NCI-H82 treated with DMSO at 0.1 percent for 48 hours (cell line): ENCODE results near the gene RNF114.
A peak's percentile ranks its signal among the peaks of the same experiment; 100 is the strongest.
"Not testable (repeated sequence)": the region's sequence is repeated elsewhere in the genome, so short reads cannot be mapped to it uniquely, and the experiment has no call there.

Experiments used
- DNase-seq: peaks from one replicate; lab custom pipeline; 2025; ENCODE audit not compliant: unreplicated experiment; lab: John Stamatoyannopoulos, UW

Gene RNF114

DNA sequence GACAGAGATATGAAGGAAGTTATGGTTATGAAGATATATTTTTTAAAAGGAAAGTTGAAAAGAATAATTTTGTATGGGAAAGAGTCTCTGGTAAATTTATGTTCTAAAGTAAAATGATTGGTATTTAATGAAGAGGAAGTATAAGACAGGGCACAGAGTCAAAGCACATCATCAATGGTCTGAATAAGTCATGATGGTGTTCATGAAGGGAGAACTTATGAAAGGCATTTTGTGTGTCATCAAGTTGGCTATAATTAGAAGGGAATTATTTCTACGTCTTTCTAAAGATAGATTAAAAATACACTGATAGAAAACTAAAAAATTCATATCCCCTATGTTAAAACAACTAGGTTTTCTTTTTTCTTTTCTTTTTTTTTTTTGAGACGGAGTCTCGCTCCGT is 25.2 kb downstream of the RNF114 start:
- no peak for DNase-seq

DNA sequence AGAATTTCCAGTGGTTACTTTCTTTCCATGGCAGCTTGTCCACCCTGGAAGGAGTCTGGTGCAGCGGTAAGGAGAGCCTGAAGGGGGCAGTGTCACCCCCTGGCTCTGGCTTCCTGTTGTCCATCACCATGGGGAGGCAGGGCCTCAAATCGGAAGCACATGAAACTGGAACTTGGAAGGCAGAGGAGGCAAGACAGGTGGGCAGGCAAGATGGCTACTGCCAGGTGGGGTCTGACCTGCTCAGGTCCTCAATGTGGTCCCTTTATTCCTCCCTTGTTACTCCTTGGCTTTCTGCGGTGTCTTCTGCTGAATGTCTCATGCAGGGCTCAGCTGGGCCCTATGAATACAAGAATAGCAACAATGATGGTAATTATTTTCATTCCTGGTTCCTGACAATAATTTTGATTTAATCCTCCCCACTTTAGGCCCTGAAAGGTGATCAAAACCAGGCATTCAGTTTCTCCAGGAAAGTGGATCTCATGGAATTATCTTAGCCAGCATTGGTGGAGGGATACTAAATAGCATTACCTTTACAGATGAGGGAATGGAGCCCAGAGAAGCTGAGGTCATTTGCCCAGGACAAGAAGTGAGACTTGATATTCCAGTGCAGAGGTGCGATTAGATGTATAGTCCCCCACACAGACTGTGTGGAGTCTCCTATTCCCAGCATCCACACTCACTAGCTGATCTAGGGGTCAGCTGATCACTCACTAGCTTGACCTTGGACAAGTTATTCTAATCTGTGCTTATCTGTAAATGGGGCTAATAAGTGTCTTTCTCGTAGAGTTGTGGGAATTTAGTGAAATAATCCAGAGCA is 29.0 kb downstream of the RNF114 start:
- no peak for DNase-seq

DNA sequence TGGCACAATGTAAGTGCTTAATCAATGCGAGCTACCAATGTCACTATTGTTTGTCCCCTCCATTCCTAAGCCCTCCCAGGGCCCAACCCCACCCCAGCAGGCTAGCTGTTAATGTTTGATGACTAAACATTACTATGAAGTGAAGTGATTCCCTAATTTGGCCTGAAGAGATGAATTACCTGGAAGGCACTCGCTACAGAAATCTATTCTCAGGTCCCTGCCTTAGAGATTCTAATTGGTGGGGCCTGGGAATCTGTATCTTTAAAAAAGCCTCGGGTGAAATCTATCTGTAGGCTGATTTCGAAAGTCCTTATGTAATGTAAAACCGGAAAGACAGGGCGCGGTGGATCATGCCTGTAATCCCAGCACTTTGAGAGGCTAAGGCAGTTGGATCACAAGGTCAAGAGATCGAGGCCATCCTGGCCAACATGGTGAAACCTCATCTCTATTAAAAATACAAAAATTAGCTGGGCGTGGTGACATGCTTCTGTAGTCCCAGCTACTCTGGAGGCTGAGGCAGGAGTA is 29.6 kb downstream of the RNF114 start:
- DNase-seq, result no peak

GRCh38 chr20:49966861-49967260 is 30.7 kb downstream of the RNF114 start:
- DNase-seq, result no peak

GRCh38 chr20:49969234-49969633 is 33.0 kb downstream of the RNF114 start:
- DNase-seq, result no peak

- DNase-seq, result no peak
Measured at GRCh38 chr20:49969946-49970345, 33.7 kb downstream of the RNF114 start.

- DNase-seq, result no peak
Measured at GRCh38 chr20:49970498-49970897, 34.3 kb downstream of the RNF114 start.

DNA sequence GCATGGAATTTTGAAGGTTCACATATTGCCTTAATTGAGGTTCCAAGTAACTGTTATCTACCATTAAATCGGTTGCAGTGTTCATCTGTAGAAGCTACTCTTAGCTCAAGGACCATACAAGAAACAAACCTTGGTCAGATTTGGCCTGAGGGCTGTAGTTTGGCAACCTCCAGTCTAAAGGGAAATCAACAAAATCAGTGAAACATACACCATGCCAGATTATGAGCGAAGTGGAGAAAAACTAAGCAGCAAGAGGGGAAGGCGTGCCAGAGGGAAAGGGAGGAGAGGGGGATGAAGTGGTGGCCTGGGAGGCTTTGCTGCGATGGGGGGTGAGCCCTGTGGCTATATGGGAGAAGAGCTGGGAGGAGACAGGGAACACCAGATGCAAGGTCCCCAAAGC is 37.8 kb downstream of the RNF114 start:
- no peak for DNase-seq

DNA sequence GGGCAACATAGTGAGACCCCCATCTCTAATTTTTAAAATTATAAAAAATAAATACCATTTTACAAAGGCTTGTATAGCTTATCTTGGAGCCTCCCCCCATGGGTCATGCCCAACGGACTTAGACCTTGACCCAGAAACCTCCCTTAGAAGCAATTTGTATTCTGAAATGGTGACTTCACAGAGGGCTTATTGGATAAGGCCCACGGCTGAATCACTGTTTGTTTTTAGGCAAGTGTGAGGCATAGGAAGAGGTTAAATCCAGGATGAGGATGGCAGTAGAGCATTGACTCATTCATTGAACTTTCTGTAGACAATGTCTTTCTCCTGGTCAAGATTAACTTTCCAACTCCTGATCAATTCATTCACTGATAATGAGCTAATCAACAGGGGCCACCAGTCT is 40.3 kb downstream of the RNF114 start:
- DNase-seq, result no peak

DNA sequence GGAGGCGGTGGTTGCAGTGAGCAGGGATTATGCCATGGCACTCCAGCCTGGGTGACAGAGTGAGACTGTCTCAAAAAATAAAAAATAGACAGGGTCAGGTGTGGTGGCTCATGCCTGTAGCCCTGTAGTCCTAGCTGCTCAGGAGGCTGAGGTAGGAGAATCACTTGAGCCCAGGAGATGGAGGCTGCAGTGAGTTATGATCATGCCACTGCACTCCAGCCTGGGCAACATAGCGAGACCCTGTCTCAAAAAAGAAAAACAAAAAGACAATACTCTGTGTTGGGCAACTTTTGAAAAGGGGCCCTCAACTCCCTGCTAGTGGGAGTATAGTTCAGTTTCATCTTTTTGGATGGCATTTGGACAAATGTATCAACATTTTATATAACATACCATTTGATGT is 41.5 kb downstream of the RNF114 start:
- not testable (repeated sequence) for DNase-seq

- no peak for DNase-seq
Measured at GRCh38 chr20:49978685-49979029, 42.5 kb downstream of the RNF114 start.

DNA sequence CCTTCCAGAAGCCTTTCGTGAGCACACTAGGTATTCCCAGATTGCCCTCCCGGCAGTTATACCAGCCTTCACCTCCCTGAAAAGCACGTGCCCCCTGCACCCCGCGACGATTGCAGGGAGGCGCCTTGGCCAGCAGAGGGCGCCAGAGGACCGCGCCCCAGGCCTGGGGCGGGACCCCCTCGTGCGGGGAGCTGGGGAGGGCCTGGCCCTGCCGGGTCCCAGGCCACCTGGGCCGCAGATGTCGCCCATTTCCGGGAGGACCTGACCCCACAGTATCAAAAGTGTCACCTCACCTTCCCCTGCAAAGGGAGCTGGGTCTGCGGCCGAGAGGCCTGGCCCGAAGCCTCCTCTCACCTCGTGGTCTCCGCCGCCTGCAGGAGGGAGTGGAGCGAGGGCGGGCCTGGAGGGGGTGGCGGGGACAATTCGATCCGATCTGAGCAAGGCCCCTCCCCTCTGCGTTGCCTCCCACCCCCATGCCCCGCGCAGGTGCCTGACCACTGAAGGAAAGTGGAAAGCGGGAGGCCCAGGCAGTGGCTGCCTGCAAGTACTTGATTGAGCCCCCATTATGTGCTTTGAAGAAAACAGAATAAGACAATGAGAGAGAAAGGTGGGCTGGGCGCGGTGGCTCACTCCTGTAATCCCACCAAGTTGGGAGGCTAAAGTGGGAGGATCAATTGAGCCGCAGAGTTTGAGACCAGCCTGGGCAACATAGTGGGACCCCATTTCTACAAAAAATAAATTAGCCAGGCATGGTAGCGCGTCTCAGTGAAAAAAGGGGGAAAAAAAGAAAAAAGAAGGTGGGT is 43.0 kb downstream of the RNF114 start:
- peak; percentile 47 for DNase-seq

DNA sequence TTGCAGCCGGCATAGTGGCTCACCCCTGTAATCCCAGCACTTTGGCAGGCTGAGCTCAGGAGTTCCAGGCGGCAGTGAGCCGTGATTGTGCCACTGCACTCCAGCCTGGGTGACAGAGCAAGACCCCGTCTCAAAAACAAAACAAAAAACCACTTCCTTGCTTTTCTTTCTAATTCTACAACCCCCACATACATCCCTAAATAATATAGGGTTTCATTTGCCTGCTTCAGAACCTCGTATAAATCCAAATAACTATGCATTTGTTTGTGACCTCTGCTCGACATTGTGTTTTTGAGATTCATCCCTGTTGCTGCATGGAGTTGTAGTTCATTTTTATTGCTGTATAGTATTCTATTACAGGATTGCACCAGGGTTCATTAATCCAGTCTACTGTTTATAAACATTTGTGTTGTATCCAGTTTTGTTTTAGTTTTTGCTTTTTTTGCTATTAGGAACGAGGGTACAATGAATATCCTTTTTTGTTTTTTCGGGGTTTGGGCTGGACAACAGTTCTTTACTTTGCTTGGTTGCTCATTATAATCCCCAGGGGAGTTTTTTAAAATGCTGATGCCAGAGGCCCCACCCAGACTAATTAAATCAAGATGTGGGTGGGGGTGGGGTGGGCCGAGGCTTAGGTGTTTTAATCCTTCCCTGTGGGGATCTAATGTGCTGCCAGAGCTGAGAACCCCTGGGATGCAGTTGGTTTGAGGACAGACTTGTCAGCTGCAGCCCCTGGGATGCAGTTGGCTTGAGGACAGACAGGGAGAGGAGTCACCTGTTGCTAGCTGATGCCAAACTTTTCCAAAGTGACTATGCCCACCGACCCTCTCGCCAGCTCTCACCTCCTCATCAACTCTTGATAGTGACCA is 44.2 kb downstream of the RNF114 start:
- peak; percentile 38 for DNase-seq

DNA sequence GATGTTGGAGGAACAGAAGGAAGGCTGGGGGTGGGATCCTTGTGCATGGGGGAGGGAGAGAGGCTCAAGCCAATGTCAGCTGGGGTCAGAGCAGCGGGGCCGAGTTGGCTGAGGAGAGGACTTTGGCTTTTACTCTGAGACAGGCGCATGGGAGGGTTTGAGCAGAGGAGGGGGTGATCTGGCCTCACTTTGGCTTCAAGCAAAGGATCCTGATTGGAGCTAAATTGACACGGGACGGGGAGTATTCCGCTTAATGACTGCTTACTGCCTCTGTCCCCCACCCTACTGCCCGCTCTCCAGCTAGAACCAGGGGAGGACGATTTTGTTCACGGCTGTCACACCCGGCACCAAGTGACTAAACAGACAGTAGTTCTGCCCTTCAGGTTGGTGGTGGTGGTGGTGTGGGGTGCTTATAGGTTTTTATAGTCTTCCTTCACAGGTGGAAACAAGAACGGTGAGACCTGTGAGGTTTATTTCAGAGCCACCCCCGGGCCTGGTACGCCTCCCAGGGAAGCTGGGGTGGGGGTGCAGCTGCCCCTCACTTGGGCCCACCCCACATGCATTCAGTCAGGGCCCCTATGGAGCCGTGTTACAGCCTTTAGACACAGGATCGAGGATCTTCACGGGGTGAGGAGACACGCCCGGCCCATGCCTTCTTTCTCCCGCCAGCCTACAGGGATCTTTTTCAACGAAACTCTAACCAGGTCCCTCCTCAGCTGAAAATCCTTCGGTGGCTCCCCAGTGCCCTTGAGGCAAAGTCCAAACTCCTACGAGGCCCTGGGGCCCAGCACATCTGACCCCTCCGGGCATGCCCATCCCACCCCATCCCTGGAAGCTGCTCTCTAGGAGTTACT is 45.2 kb downstream of the RNF114 start:
- DNase-seq, result no peak

GRCh38 chr20:49982072-49982345 is 45.8 kb downstream of the RNF114 start:
- DNase-seq, result no peak

DNA sequence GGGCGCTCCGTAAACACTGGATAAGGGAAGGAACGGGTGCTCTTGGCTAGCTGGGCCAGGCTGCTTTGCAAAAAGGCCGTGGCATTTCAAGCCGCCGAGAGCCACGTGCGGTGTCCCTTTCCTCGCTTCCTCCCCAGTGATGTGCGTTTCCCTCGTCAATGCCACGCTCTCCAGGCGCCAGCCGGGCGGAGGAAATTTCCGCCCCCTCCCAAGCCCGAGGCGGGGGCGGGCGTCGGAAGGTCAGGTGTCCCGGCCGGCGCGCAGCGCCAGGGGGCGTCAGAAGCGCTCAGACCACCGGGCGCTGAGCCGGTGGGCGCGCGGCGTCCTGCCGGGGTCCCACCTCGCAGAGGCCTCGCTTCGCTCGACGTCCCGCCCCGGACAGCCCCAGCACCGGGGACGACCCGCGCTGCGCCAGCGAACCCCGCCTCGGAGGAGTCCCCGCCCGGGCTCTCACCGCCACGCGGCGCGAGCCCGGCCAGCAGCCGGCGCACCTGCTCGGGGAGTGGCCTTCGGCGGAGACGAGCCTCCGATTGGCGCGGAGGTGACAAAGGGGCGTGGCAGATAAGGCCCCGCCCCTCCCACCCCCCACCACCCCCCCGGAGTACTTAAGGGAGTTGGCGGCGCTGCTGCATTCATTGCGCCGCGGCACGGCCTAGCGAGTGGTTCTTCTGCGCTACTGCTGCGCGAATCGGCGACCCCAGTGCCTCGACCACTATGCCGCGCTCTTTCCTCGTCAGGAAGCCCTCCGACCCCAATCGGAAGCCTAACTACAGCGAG is 46.3 kb downstream of the RNF114 start, which contains the start of gene SNAI1:
Gene SNAI1 (plus strand): TSS at position 635 of the 777 bp plus-strand sequence. CDS start 80 bp downstream, at position 715.
- DNase-seq, result peak; percentile 81

GRCh38 chr20:49983123-49983847 is 47.1 kb downstream of the RNF114 start:
- no peak for DNase-seq

DNA sequence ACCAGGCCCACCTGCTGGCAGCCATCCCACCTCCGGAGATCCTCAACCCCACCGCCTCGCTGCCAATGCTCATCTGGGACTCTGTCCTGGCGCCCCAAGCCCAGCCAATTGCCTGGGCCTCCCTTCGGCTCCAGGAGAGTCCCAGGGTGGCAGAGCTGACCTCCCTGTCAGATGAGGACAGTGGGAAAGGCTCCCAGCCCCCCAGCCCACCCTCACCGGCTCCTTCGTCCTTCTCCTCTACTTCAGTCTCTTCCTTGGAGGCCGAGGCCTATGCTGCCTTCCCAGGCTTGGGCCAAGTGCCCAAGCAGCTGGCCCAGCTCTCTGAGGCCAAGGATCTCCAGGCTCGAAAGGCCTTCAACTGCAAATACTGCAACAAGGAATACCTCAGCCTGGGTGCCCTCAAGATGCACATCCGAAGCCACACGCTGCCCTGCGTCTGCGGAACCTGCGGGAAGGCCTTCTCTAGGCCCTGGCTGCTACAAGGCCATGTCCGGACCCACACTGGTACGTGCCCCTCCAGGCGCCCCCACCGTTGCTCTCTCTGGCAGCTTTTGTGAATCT is 47.7 kb downstream of the RNF114 start:
- DNase-seq, result no peak
